NCI-H526 treated with DMSO at 0.1 percent for 48 hours (cell line): ENCODE results near the gene TSPAN31.
"Not testable (repeated sequence)": the region's sequence is repeated elsewhere in the genome, so short reads cannot be mapped to it uniquely, and the experiment has no call there.

Experiments used
- DNase-seq: peaks from one replicate; lab custom pipeline; 2025; lab: John Stamatoyannopoulos, UW

TSPAN31 gene, protein sequence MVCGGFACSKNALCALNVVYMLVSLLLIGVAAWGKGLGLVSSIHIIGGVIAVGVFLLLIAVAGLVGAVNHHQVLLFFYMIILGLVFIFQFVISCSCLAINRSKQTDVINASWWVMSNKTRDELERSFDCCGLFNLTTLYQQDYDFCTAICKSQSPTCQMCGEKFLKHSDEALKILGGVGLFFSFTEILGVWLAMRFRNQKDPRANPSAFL

GRCh38 chr12:57744777-57745484, at the start of gene TSPAN31:
Gene TSPAN31, plus strand, starts transcription at chr12:57745039. Its CDS starts 116 bp downstream, at chr12:57745155.
- DNase-seq, result peak; percentile 97

DNA sequence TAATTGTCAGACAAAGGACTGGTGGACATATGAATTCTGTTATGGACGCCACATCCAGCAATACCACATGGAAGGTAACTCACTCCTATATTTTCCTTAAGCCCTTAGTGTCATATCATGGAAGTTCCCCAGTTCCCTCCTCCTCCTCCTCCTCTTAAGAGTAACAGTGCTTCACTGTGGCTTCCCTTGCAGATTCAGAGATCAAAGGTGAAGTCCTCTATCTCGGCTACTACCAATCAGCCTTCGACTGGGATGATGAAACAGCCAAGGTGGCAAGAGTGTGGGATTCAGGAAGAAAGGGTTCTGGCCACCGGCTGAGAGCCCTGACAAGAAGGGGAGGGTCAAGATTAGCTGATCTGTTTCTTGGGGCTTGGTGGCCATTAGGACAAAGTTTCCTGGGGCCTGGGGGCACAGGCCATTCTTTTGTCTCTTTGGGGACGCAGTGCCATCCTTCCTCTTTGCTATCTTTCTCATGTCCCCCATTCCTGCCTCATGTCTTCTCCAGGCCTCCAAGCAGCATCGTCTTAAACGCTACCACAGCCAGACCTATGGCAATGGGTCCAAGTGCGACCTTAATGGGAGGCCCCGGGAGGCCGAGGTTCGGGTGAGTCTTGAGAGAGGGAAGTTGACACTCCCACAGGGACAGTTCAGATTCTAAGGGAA, 48.9 kb upstream of the TSPAN31 start:
- no peak for DNase-seq

- no peak for DNase-seq
These were observed 47.8 kb upstream of the TSPAN31 start for GRCh38 chr12:57697076-57697475.

- no peak for DNase-seq
These were observed 46.4 kb upstream of the TSPAN31 start for GRCh38 chr12:57698414-57698813.

GRCh38 chr12:57700317-57700716, 44.5 kb upstream of the TSPAN31 start:
- no peak for DNase-seq

DNA sequence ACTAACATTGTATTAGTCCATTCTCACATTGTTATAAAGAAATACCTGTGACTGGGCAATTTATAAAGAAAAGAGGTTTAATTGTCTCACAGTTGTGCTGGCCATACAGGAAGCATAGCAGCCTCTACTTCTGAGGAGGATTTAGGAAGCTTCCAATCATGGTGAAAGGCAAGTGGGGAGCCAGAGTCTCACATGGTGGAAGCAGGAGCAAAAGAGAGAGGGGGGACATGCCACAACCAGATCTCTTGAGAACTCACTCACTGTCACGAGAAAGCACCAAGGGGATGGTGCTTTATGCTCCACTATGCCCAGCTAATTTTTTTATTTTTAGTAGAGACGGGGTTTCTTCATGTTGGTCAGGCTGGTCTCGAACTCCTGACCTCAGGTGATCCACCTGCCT, 37.6 kb upstream of the TSPAN31 start:
- DNase-seq, result no peak

DNA sequence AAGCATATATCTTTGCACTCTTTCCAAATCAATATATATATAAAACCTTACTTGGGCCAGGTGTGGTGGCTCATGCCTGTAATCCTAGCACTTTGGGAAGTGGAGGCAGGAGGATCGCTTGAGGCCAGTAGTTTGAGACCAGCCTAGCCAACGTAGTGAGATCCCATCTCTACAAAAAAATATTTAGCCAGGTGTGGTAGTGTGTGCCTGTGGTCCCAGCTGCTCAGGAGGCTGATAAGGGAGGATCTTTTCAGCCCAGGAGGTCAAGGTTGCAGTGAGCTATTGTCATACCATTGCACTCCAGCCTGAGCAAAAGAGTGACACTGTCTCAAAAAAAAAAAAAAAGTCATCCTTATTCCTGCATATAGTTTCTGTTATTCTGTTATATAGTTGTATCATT, 36.5 kb upstream of the TSPAN31 start:
- no peak for DNase-seq

- no peak for DNase-seq
These were observed 32.1 kb upstream of the TSPAN31 start for GRCh38 chr12:57712701-57713100.

GRCh38 chr12:57713209-57713608, 31.6 kb upstream of the TSPAN31 start:
- no peak for DNase-seq

- not testable (repeated sequence) for DNase-seq
These were observed 29.6 kb upstream of the TSPAN31 start for GRCh38 chr12:57715036-57715748.

- no peak for DNase-seq
These were observed 29.1 kb upstream of the TSPAN31 start for GRCh38 chr12:57715786-57716185.

- no peak for DNase-seq
These were observed 28.5 kb upstream of the TSPAN31 start for GRCh38 chr12:57716305-57716704.

DNA sequence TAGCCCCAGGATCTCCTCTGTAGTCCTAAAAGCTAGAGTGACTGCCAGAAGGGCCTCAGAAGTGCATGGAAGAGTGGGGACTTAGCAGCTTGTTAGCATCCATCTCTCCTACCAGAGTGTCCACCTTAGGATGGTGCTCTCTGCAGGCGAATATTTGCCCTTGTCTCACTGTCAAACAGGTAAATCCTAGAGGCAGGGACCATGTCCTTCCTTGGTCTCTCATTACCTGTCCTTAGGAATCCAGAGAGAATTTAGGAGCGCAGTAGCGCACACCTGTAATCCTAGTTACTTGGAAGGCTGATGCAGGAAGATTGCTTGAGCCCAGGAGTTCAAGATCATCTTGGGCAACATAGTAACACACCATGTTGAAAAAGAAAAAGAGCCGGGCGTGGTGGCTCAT, 27.7 kb upstream of the TSPAN31 start:
- no peak for DNase-seq

DNA sequence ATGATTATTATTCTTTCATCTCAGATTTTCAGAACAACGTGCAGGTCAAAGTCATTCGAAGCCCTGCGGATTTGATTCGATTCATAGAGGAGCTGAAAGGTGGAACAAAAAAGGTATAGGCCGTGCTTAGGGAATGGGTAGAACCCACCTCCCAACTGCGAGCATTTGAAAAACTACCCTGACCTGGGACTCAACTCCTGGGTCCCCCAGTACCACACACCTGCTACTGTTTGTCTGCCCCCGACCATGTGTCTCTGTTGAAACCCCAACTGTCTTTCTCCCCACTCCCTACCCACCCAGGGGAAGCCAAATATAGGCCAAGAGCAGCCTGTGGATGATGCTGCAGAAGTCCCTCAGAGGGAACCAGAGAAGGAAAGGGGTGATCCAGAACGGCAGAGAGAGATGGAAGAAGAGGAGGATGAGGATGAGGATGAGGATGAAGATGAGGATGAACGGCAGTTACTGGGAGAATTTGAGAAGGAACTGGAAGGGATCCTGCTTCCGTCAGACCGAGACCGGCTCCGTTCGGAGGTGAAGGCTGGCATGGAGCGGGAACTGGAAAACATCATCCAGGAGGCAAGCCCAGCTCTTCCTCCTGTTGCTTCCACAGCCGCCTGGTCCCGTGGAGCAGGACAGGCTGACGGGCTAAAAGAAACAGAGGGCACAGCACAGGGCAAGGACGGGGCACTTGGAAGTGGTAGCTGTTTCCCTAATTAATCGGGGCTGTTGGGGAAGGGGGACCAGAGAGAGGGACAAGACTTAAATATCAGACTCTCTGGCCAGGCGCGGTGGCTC, 26.8 kb upstream of the TSPAN31 start:
- DNase-seq, result no peak

DNA sequence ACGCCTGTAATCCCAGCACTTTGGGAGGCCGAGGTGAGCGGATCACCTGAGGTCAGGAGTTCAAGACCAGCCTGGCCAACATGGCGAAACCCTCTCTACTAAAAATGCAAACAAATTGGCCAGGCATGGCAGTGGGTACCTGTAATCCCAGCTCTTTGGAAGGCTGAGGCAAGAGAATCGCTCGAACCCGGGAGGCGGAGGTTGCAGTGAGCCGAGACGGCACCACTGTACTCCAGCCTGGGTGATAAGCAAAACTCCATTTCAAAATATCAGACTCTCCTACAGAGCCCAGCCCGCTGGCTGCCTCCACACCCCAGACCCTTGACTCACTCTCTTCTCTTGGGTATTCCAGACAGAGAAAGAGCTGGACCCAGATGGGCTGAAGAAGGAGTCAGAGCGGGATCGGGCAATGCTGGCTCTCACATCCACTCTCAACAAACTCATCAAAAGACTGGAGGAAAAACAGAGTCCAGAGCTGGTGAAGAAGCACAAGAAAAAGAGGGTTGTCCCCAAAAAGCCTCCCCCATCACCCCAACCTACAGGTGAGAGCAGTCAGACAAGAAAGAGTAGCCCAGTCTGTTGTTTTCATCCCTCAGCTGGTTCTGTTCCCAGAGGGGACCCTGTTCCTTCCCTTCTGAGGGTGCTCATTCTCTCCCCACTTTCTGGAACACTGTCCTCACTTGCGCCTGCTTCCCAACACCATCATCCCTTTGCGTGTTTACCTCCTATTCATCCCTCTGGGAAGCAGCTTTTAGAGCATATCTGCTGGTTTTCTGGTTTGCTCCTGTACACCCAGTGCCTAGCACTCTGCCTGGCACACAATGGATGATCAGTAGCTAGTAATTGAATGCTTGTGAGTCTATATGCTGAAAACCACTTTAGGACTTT, 26.0 kb upstream of the TSPAN31 start:
- DNase-seq, result no peak

GRCh38 chr12:57719777-57720605, 24.8 kb upstream of the TSPAN31 start:
- DNase-seq, result no peak

DNA sequence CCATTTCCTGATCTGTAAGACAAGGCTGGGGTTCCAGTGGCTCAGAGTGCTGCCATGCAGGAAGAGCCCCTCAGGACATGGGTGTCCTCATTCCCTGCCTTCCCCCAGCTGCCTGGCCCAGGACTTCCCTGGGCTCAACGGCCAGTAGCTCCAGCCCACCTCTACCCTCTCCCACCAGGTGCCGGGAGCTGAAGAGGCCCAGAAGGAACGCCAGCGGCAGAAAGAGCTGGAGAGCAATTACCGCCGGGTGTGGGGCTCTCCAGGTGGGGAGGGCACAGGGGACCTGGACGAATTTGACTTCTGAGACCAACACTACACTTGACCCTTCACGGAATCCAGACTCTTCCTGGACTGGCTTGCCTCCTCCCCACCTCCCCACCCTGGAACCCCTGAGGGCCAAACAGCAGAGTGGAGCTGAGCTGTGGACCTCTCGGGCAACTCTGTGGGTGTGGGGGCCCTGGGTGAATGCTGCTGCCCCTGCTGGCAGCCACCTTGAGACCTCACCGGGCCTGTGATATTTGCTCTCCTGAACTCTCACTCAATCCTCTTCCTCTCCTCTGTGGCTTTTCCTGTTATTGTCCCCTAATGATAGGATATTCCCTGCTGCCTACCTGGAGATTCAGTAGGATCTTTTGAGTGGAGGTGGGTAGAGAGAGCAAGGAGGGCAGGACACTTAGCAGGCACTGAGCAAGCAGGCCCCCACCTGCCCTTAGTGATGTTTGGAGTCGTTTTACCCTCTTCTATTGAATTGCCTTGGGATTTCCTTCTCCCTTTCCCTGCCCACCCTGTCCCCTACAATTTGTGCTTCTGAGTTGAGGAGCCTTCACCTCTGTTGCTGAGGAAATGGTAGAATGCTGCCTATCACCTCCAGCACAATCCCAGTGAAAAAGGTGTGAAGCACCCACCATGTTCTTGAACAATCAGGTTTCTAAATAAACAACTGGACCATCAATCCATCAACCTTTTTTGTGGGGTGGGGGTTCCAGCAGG, 23.9 kb upstream of the TSPAN31 start:
- no peak for DNase-seq

DNA sequence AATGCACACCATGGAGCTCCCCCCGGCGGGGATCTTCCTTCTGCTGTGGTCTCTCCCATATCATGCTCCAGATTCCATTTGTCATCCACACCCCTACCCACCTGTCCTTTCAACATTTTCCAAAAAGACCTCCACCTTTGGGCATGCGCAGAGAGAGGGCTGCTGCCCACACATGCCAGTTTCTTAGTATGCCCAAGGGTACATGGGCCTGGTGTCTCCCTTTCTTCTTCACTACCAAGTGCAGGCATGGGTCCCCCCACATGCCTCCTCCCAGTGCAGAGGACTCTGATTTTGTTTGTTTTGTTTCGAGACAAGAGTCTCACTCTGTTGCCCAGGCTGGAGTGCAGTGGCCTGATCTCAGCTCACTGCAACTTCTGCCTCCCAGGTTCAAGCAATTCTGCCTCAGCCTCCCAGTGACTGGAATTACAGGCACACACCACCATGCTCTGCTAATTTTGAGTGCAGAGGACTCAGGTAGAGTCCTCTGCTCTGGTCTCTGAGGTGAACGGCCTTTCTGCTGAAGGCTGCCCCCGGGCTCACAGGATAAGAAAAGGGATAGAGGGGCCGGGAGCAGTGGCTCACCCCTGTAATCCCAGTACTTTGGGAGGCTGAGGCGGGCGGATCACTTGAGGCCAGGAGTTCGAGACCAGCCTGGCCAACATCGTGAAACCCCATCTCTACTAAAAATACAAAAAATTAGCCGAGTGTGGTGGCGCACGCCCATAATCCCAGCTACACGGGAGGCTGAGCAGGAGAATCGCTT, 22.8 kb upstream of the TSPAN31 start:
- DNase-seq, result not testable (repeated sequence)
